ENCODE data around the gene CCL26. TPM values are rescaled to one million over a fixed set of nuclear protein-coding genes. Genes with fewer than 3 reads are reported as not detected.
"Not testable (repeated sequence)": the region's sequence is repeated elsewhere in the genome, so short reads cannot be mapped to it uniquely, and the experiment has no call there.

CCL26 gene
- total and polyA plus RNA-seq, 2 donors from 2014 or later = 0.88 TPM; not detected in 1

GRCh38 chr7:75771224-75771623, 787 bp downstream of the CCL26 start:
- no peak for DNase-seq
- no peak overlapping the region for H3K9ac ChIP-seq (ENCODE audit: low read length in 3 of 3)
- intact Hi-C loops (cut with DNase I) = no loop called here
- H3K4me3 ChIP-seq (ENCODE audit: low read length in 3 of 3) = no peak overlapping the region
- FAIRE-seq = no peak
- no peaks in the 10 kb centered on the region for H3K36me3 ChIP-seq (ENCODE audit: control insufficient read depth in 2 of 3, insufficient read depth in 3 of 3, low read length in 3 of 3)
- no peaks in the 10 kb centered on the region for H3K4me1 ChIP-seq (ENCODE audit: control insufficient read depth in 2 of 3, insufficient read depth in 2 of 3, low read depth in 1 of 3, low read length in 3 of 3)
- H3K27me3 ChIP-seq (ENCODE audit: control insufficient read depth, insufficient read depth, low read length) = no peaks in the 10 kb centered on the region
- no peaks in the 10 kb centered on the region for H3K9me3 ChIP-seq (ENCODE audit: control insufficient read depth in 2 of 3, insufficient read depth in 1 of 3, low read length in 3 of 3)
- H3K27ac ChIP-seq (ENCODE audit: low read depth in 2 of 2, low read length in 2 of 2) = no peak overlapping the region
- TF ChIP-seq CTCF (IDR thresholded peaks at IDR 0.05; ENCODE audit: borderline replicate concordance, extremely low read depth, insufficient read depth) = no peak

GRCh38 chr7:75762350-75762917, 9.6 kb downstream of the CCL26 start:
- Histone ChIP-seq H3K9ac (ENCODE audit: low read length in 3 of 3) (no peak overlapping the region), H3K9me3 (ENCODE audit: control insufficient read depth in 2 of 3, insufficient read depth in 1 of 3, low read length in 3 of 3) (no peaks in the 10 kb centered on the region), H3K4me3 (ENCODE audit: low read length in 3 of 3) (no peak overlapping the region), H3K36me3 (ENCODE audit: control insufficient read depth in 2 of 3, insufficient read depth in 3 of 3, low read length in 3 of 3) (no peaks in the 10 kb centered on the region), H3K4me1 (ENCODE audit: control insufficient read depth in 2 of 3, insufficient read depth in 2 of 3, low read depth in 1 of 3, low read length in 3 of 3) (no peaks in the 10 kb centered on the region), H3K27me3 (ENCODE audit: control insufficient read depth, insufficient read depth, low read length) (no peaks in the 10 kb centered on the region), H3K27ac (ENCODE audit: low read depth in 2 of 2, low read length in 2 of 2) (no peak overlapping the region)
- TF ChIP-seq CTCF (IDR thresholded peaks at IDR 0.05; ENCODE audit: borderline replicate concordance, extremely low read depth, insufficient read depth) = peak; percentile 57
- FAIRE-seq (no peak), DNase-seq (peak in 2 of 5 donors; percentile 70 to 86)
- intact Hi-C loops (cut with DNase I) = no loop called here

GRCh38 chr7:75761801-75762200, 10.2 kb downstream of the CCL26 start:
- intact Hi-C loops (cut with DNase I); H3K27ac ChIP-seq (ENCODE audit: low read depth in 2 of 2, low read length in 2 of 2); H3K9me3 ChIP-seq (ENCODE audit: control insufficient read depth in 2 of 3, insufficient read depth in 1 of 3, low read length in 3 of 3); H3K4me3 ChIP-seq (ENCODE audit: low read length in 3 of 3); H3K27me3 ChIP-seq (ENCODE audit: control insufficient read depth, insufficient read depth, low read length); H3K4me1 ChIP-seq (ENCODE audit: control insufficient read depth in 2 of 3, insufficient read depth in 2 of 3, low read depth in 1 of 3, low read length in 3 of 3); H3K9ac ChIP-seq (ENCODE audit: low read length in 3 of 3); H3K36me3 ChIP-seq (ENCODE audit: control insufficient read depth in 2 of 3, insufficient read depth in 3 of 3, low read length in 3 of 3); FAIRE-seq; DNase-seq: not testable (repeated sequence)

- no peak for TF ChIP-seq CTCF (IDR thresholded peaks at IDR 0.05; ENCODE audit: borderline replicate concordance, extremely low read depth, insufficient read depth)
- Histone ChIP-seq H3K36me3 (ENCODE audit: control insufficient read depth in 2 of 3, insufficient read depth in 3 of 3, low read length in 3 of 3) (no peaks in the 10 kb centered on the region), H3K9me3 (ENCODE audit: control insufficient read depth in 2 of 3, insufficient read depth in 1 of 3, low read length in 3 of 3) (no peaks in the 10 kb centered on the region), H3K9ac (ENCODE audit: low read length in 3 of 3) (no peak overlapping the region), H3K4me3 (ENCODE audit: low read length in 3 of 3) (no peak overlapping the region), H3K27me3 (ENCODE audit: control insufficient read depth, insufficient read depth, low read length) (no peaks in the 10 kb centered on the region), H3K27ac (ENCODE audit: low read depth in 2 of 2, low read length in 2 of 2) (no peak overlapping the region), H3K4me1 (ENCODE audit: control insufficient read depth in 2 of 3, insufficient read depth in 2 of 3, low read depth in 1 of 3, low read length in 3 of 3) (no peaks in the 10 kb centered on the region)
- DNase-seq = no peak
- FAIRE-seq = no peak
- intact Hi-C loops (cut with DNase I) = no loop called here
Observed at GRCh38 chr7:75758491-75758890, 13.5 kb downstream of the CCL26 start.
